NOMO-1 treated with dmso at 0.1 percent for 144 hours (cell line): ENCODE measurements around the gene SEM1.
"Not testable (repeated sequence)": the region's sequence is repeated elsewhere in the genome, so short reads cannot be mapped to it uniquely, and the experiment has no call there.

ENCODE experiments used
- DNase-seq: peaks from one replicate; lab custom pipeline; 2025; ENCODE audit not compliant: unreplicated experiment; lab: John Stamatoyannopoulos, UW

SEM1 gene

DNA sequence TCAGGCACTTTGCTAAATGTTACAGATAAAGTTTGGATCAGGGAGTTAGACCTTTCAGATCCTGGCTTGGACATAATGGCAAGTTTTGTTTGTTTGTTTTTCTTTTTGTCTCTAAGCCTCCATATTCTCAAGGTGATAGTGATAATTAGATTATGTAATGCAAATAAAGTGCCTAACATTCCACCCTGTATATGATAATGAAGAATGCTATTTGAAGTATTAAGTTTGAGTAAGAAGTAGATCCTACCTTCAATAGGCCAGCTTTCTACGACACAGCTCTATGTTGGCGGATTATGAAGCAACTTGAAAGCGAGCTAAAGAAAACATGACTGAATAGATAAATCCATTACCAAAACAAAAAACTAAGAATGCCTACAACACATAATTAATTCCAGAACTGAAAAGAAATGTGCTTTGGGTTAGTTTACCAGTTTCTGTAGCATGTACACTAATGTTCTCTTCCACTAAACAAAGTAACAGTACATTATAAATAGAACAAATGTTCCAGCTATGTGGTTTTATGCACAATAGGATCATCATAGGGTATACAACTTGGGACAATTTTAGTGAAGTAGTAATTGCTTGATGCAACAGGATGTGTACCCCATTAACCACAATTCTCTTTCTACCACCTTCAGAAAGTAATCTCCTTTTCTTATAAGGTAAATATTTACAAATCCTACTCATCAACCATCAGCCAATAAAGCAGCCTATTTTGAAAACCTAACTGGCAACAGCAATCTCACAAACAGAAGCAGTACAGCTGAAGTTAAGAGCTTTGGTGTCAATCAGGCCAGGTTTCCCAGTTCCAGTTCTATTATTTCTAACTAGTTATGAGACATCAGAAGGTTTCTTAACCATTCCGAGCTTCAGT, 1.5 kb downstream of the SEM1 start:
- DNase-seq, result no peak

GRCh38 chr7:96701258-96701657, 8.4 kb downstream of the SEM1 start:
- no peak for DNase-seq

GRCh38 chr7:96700516-96700915, 9.1 kb downstream of the SEM1 start:
- no peak for DNase-seq

DNA sequence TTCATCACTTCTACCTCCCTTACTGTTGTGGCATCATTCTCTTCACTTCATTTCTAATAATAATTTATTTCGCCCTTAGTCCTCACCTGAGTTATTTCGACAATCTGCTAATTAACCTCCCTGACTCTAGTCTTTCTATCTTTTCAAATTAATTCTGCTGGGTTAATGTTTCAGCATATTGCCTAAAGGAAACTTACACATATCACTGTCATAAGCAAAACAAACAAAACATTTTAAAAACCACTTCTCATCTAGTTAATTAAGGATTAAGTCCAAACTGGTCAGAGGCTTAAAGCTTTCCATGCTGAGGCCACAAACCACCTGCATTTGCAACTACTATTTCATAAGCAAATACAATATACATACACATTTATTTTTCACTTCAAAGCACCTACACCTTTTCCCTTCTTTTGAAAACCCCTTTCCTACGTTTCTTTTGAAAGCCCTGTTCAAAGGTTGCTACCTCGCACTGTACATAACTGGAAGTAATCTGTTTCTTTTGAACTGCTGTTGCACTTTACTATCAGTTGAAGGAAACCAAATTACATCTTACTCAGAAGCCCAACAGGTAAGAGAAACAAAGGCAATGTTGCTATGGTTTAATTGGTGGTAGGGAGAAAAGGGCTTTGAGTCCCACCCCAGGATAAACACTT, 10.3 kb downstream of the SEM1 start:
- no peak for DNase-seq

GRCh38 chr7:96698449-96698848, 11.2 kb downstream of the SEM1 start:
- not testable (repeated sequence) for DNase-seq

- DNase-seq, result no peak
Measured at GRCh38 chr7:96697822-96698221, 11.8 kb downstream of the SEM1 start.

GRCh38 chr7:96695581-96695980, 14.1 kb downstream of the SEM1 start:
- DNase-seq, result no peak

DNA sequence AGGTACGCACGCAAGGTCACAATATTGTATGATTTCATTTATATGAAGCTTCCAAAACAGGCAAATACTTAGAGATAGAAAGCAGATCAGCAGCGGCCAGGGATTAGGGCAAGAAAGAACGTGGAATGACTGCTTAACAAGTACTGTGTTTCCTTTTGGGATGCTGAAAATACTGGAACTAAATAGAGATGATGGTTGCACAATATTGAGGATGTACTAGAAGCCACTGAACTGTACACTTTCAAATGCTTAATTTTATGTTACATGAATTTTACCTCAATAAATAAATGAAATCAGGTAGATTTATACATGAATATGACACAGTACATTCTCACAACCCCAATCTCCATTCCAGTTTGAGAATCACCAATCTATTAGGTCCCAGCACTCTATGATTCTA, 15.6 kb downstream of the SEM1 start:
- DNase-seq, result no peak

DNA sequence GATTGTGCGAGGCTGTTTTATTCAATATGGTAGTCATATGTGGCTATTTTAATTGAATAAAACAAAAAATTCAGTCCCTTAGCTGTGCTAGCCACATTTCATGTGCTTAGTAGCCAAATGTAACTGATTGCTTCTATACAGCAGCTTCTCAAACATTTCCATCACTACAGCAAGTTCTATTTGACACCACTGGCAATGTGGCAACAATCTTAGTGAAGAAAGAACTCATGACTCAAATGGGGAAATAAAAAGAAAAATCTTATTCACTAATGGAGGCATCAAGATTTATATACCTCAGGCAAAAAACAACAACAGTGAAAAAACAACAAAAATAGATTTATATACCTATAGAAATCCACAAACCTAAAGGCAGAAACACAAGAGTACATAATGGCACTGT, 17.9 kb downstream of the SEM1 start:
- peak; percentile 62 for DNase-seq

GRCh38 chr7:96689414-96689813, 20.2 kb downstream of the SEM1 start:
- no peak for DNase-seq

DNA sequence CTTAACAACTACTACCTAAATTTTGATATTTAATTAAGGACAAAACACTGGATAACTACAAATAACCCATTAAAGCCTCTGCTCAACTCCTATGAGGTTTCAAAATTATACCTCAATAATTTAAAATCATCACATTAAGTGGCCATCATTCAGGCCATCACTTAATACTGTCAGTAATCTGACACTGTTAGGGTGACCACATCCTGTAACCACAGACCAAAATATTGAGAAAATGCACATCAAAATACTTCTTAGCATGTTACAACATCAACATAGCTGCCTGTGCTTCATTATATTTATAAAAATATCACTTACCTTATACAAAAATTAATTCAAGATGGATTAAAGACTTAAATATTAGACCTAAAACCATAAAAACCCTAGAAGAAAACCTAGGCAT, 23.3 kb downstream of the SEM1 start:
- peak; percentile 55 for DNase-seq

GRCh38 chr7:96685755-96686154, 23.9 kb downstream of the SEM1 start:
- DNase-seq, result peak; percentile 54

DNA sequence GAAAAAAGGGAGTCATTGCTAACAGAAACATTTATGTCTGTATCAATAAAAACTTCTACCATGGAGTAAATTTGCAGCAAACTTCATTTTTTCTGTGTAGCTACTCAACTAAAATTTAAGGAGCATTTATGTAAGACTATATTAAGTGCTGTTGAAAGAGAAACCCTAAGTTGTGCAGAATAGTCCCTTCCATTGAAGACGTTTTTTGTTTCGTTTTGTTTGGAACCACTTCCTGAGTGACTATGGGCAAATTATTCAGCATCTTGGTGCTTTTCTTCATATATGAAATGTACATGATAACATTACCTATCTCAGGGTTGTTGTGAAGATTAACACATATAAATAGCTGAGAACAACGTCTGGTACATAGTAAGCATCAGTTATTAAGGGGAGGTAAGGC, 24.3 kb downstream of the SEM1 start:
- DNase-seq, result no peak

DNA sequence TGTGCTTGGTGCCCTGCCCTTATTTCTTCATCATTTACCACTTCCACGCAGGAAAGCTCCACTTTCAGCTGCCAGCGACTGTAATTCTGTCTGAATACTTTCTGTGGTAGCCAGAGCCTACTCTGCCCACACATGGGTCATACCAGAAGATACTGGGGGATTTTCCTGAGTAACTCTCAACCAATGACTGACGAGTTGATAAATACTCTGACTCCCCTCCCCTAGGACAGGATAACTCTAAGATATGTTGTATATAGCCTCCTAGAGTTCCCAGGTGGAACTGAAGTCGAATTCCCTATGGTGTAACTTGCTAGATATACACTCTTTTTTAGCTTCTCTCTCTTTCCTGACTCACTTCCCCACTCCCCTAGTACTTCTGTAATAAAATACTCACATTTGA, 29.8 kb downstream of the SEM1 start:
- DNase-seq, result no peak

DNA sequence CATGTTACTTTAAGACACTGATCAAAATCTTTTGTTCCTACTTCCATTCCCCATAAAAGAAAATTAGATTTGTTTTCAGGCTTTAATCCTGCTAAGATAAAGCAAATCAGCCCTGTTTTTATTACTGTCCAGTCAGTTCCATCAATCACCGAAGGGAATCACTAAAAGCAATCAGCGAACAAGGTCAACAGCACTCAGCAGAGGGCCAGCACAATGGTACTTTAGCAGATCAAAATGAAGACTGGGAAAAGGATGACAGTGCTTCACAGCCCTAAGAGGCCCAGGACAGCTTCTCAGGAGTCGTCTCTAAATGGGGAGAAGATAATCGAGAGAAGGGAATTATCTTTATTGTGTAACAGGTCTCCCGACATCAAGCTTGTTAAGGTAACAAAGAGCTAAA, 32.7 kb downstream of the SEM1 start:
- DNase-seq, result no peak

- no peak for DNase-seq
Measured at GRCh38 chr7:96675548-96675947, 34.1 kb downstream of the SEM1 start.

DNA sequence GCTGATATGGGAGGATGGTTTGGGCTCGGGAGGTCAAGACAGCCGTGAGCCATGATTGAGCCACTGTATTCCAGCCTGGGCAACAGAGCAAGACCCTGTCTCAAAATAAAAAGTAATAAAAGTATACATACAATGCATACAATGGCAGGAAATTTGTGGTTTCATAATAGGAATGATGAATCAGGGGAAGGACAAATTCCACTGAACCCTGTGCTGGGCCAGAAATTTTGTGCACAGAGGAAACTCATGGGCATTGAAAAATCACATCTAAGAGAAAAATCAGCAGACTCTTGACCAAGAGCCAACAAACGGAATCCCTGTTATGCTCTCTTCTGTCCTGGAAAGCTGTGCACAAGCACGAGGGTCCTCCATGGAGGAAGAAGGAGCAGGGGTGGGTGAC, 35.1 kb downstream of the SEM1 start:
- DNase-seq, result no peak

- no peak for DNase-seq
Measured at GRCh38 chr7:96671854-96672253, 37.8 kb downstream of the SEM1 start.

DNA sequence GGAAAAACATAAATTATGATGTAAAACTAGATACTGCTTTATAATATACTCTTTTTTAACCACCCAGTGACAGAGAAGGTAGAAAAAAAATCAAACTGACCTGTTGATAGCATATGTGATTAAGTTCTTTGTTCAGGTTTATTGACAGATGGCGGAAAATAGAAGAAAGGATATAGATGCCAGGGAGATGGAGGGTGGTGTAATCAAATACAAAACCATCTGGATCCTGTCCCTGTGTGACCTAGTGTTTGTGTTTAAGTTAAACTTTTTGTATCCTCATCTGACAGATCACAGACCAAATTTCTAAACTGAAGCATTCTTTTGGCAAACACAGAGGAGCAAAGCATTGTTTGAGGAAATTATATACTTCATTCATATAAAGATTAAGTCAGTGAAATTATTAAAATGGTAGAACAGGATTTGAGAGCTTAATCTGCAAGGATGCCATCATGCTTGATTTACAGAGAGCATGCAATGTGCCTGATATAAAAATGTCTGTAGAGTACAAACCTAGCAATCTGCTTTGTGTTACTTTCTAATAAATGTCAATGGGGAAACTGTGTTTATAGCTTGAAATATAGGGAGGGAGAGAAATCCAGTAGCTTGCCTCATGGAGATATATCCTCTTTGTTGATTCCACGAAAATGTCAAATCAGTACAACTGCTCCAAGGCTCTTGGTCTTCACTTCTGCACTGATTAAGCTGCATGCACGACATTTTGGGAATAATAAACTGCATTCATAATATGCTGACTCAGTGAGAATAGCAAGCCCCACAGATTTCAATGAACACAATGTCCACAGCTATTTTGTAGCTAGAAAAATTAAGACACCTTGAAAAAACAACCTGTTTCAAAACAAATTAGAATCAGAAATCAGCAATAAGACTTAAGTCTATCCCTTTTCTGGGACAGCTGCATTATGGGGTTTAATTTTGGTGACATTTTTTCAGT, 39.0 kb downstream of the SEM1 start:
- no peak for DNase-seq

DNA sequence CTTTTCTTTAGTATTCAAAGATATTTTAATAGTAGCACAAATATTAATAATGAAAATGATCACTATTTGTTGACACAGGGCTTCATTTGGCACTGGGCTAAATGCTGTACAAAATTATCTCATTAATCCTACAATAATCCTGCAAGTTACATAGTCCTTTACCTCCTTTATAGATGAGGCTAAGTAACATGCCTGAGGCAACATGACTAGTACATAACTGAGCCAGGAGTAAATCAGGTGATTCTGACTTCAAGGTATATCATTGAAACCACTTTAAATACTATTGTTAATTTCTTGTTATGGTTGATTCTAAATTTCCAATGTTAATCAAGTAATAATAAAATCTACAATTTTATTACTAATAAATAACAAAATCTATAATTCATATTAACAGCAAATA, 39.8 kb downstream of the SEM1 start:
- DNase-seq, result no peak

DNA sequence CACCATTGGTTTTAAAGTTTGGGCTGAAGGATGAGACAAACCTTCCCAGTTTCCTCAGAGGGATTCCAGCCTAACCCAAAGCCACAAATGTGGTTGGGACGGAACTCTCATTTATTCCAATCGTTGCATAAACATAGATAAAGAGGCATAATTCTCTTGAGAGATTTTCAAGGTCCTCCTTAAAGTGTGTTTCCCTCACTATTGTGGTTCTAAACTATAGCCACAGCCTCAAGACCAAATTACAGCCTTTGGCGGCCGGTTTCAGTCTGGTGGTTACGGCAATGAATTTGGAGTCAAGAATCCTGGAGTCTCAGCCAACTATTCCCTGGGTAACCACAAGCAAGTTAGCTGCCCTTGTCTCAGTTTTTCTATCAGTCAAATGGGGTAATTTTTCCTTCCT, 42.6 kb downstream of the SEM1 start:
- DNase-seq, result no peak

GRCh38 chr7:96665689-96666088, 44.0 kb downstream of the SEM1 start:
- DNase-seq, result no peak
